ENCODE measurements around the gene SCARF2. TPM values are rescaled to one million over a fixed set of nuclear protein-coding genes. Genes with fewer than 3 reads are reported as not detected.
"Not testable (repeated sequence)": the region's sequence is repeated elsewhere in the genome, so short reads cannot be mapped to it uniquely, and the experiment has no call there.

The SCARF2 gene
- total and polyA plus RNA-seq, 2 experiments from 2014 or later, result 7.9 to 45.6 TPM

DNA sequence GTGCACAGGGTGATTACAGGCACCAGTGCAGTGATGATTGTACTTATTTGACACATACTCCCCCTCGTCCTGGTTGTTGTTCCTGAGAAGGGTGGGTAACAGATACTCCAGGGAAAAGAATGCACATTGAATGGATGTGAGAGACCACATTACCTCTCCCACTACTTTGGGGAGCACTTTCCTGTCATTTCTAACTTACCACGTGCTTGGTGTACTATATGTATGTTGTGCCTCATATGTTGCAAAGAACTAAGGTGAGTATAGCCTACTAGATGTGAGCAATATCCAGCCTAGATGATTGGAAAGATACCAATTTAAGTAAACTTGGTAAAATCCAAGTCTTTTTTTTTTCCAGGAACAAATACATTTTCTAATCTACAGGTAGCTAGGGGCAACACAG lies 14.3 kb upstream of the SCARF2 start:
- Histone ChIP-seq H3K27me3 (replicated peaks; ENCODE audit: insufficient read depth) (no peaks in the 10 kb centered on the region), H3K79me2 (ENCODE audit: insufficient read depth) (no peaks in the 10 kb centered on the region), H3K4me1 (ENCODE audit: insufficient read depth) (0 out of 2 replicates have a peak, but pooled peaks cover 8% of the 10 kb centered on the region), H3K27ac (no peak overlapping the region), H3K36me3 (ENCODE audit: low read depth) (no peaks in the 10 kb centered on the region), H3F3A (ENCODE audit: insufficient read depth) (no peaks in the 10 kb centered on the region), H3K9me2 (ENCODE audit: insufficient read depth) (no peaks in the 10 kb centered on the region), H4K20me1 (ENCODE audit: insufficient read depth) (no peaks in the 10 kb centered on the region), H3K9ac (no peak overlapping the region), H3K4me2 (ENCODE audit: unreplicated experiment) (no peak overlapping the region), H3K4me3 (no peak overlapping the region), H2AFZ (no peak overlapping the region), H3K9me3 (ENCODE audit: low read depth) (no peaks in the 10 kb centered on the region)
- WGBS, 2 experiments (ENCODE audit: low coverage in 1 of 2, low lambda C conversion rate in 2 of 2, missing lambda C conversion rate in 2 of 2), result 63 to 78% methylated on average over 2 of the region's 2 CpGs
- no peak for DNase-seq
- in situ Hi-C loops (cut with MboI), result no loop called here
- no peak for TF ChIP-seq EZH2phosphoT487 (IDR thresholded peaks at IDR 0.05; ENCODE audit: insufficient read depth, low read depth)
- no peak for TF ChIP-seq EZH2 (IDR thresholded peaks at IDR 0.05; ENCODE audit: insufficient read depth, poor library complexity, severe bottlenecking)

DNA sequence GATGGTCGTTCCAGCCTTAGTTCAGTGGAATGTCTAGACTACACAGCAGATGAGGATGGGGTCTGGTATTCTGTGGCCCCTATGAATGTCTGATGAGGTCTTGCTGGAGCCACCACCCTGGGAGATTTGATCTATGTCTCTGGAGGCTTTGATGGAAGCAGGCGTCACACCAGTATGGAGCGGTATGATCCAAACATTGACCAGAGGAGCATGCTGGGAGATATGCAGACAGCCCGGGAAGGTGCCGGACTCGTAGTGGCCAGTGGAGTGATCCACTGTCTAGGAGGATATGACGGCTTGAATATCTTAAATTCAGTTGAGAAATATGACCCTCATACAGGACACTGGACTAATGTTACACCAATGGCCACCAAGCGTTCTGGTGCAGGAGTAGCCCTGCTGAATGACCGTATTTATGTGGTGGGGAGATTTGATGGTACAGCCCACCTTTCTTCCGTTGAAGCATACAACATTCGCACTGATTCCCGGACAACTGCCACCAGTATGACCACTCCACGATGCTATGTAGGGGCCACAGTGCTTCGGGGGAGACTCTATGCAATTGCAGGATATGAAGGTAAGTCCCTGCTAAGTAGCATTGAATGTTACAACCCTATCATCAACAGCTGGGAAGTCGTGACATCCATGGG lies 13.6 kb upstream of the SCARF2 start:
- H3K27ac ChIP-seq; H3K4me3 ChIP-seq; H3K4me1 ChIP-seq (ENCODE audit: insufficient read depth); H3K9ac ChIP-seq; H3K36me3 ChIP-seq (ENCODE audit: low read depth); H3K9me2 ChIP-seq (ENCODE audit: insufficient read depth); DNase-seq; H3F3A ChIP-seq (ENCODE audit: insufficient read depth); H3K79me2 ChIP-seq (ENCODE audit: insufficient read depth); H3K27me3 ChIP-seq (replicated peaks; ENCODE audit: insufficient read depth); H3K4me2 ChIP-seq (ENCODE audit: unreplicated experiment); in situ Hi-C loops (cut with MboI); H4K20me1 ChIP-seq (ENCODE audit: insufficient read depth); H2AFZ ChIP-seq; H3K9me3 ChIP-seq (ENCODE audit: low read depth): not testable (repeated sequence)
- WGBS, 2 experiments (ENCODE audit: low coverage in 1 of 2, low lambda C conversion rate in 2 of 2, missing lambda C conversion rate in 2 of 2), result 95 to 96% methylated on average over 15 of the region's 15 CpGs

DNA sequence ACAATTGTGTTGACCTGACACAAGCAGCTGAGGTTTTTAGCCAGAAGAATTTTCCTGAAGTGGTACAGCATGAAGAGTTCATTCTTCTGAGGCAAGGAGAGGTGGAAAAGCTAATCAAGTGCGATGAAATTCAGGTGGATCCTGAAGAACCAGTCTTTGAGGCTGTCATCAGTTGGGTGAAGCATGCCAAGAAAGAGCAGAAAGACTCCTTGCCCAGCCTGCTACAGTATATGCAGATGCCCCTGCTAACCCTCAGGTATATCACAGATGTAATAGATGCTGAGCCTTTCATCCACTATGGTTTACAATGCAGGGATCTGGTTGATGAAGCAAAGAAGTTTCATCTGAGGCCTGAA lies 12.9 kb upstream of the SCARF2 start:
- H3K79me2 ChIP-seq (ENCODE audit: insufficient read depth), result no peaks in the 10 kb centered on the region
- H3F3A ChIP-seq (ENCODE audit: insufficient read depth), result no peaks in the 10 kb centered on the region
- no peaks in the 10 kb centered on the region for H3K36me3 ChIP-seq (ENCODE audit: low read depth)
- no peak overlapping the region for H3K27ac ChIP-seq
- no peaks in the 10 kb centered on the region for H3K9me2 ChIP-seq (ENCODE audit: insufficient read depth)
- no peak overlapping the region for H2AFZ ChIP-seq
- no peak for DNase-seq
- no peaks in the 10 kb centered on the region for H4K20me1 ChIP-seq (ENCODE audit: insufficient read depth)
- H3K4me1 ChIP-seq (ENCODE audit: insufficient read depth), result 0 out of 2 replicates have a peak, but pooled peaks cover 3% of the 10 kb centered on the region
- no peaks in the 10 kb centered on the region for H3K27me3 ChIP-seq (replicated peaks; ENCODE audit: insufficient read depth)
- WGBS, 2 experiments (ENCODE audit: low coverage in 1 of 2, low lambda C conversion rate in 2 of 2, missing lambda C conversion rate in 2 of 2), result 94 to 100% methylated on average over 1 of the region's 1 CpG
- in situ Hi-C loops (cut with MboI), result no loop called here
- H3K4me2 ChIP-seq (ENCODE audit: unreplicated experiment), result no peak overlapping the region
- H3K9me3 ChIP-seq (ENCODE audit: low read depth), result no peaks in the 10 kb centered on the region
- no peak overlapping the region for H3K4me3 ChIP-seq
- H3K9ac ChIP-seq, result no peak overlapping the region
- TF ChIP-seq EZH2 (IDR thresholded peaks at IDR 0.05; ENCODE audit: insufficient read depth, poor library complexity, severe bottlenecking) (no peak), EZH2phosphoT487 (IDR thresholded peaks at IDR 0.05; ENCODE audit: insufficient read depth, low read depth) (no peak)

DNA sequence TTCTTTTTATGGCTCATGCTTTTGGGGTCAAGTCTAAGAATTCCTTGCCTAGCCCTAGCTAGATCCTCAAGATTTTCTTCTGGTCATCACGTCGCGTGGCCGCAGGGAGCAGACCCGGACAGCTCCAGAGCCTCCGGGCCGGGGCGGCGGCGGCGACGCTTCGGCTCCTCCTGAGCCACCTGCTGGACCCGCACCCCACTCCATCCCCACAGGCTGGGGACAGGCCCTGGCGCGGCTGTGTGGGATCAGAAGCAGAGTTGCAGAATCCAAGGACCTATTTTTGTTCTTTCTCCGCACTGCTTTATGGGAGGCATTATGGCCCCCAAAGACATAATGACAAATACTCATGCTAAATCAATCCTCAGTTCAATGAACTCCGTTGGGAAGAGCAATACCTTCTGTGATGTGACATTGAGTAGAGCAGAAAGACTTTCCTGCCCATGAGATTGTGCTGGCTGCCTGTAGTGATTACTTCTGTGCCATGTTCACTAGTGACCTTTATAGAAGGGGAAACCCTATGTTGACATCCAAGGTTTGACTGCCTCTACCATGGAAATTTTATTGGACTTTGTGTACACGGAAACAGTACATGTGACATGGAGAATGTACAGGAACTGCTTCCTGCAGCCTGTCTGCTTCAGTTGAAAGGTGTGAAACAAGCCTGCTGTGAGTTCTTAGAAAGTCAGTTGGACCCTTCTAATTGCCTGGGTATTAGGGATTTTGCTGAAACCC lies 12.4 kb upstream of the SCARF2 start:
- H3K36me3 ChIP-seq (ENCODE audit: low read depth), result no peaks in the 10 kb centered on the region
- H4K20me1 ChIP-seq (ENCODE audit: insufficient read depth), result no peaks in the 10 kb centered on the region
- no peak overlapping the region for H3K27ac ChIP-seq
- no peak overlapping the region for H3K9ac ChIP-seq
- in situ Hi-C loops (cut with MboI), result no loop called here
- H3K79me2 ChIP-seq (ENCODE audit: insufficient read depth), result no peaks in the 10 kb centered on the region
- no peaks in the 10 kb centered on the region for H3K9me2 ChIP-seq (ENCODE audit: insufficient read depth)
- 0 out of 2 replicates have a peak, but pooled peaks cover 3% of the 10 kb centered on the region for H3K4me1 ChIP-seq (ENCODE audit: insufficient read depth)
- no peak overlapping the region for H3K4me2 ChIP-seq (ENCODE audit: unreplicated experiment)
- no peak for DNase-seq
- H3K9me3 ChIP-seq (ENCODE audit: low read depth), result no peaks in the 10 kb centered on the region
- H3F3A ChIP-seq (ENCODE audit: insufficient read depth), result no peaks in the 10 kb centered on the region
- H3K4me3 ChIP-seq, result no peak overlapping the region
- H3K27me3 ChIP-seq (replicated peaks; ENCODE audit: insufficient read depth), result no peaks in the 10 kb centered on the region
- WGBS, 2 experiments (ENCODE audit: low coverage in 1 of 2, low lambda C conversion rate in 2 of 2, missing lambda C conversion rate in 2 of 2), result 94 to 98% methylated on average over 18 to 19 of the region's 19 CpGs
- no peak overlapping the region for H2AFZ ChIP-seq
- TF ChIP-seq EZH2 (IDR thresholded peaks at IDR 0.05; ENCODE audit: insufficient read depth, poor library complexity, severe bottlenecking) (no peak), EZH2phosphoT487 (IDR thresholded peaks at IDR 0.05; ENCODE audit: insufficient read depth, low read depth) (no peak)

Measured in GM23248 (cell line).